Naive thymus-derived CD4-positive, alpha-beta T cell (primary cell): ENCODE data around the gene CLNK. TPM values are rescaled to one million over a fixed set of nuclear protein-coding genes. Genes with fewer than 3 reads are reported as not detected.

Experiments
- ATAC-seq: fragments of 150-1000 bp; cut with Tn5 transposase; 2 replicates; pipeline ENCODE4 v1.10.0; 2021; ENCODE audit warnings: mild to moderate bottlenecking, moderate library complexity
- CTCF ChIA-PET: fragments of 350-600 bp; sonication (Branson Sonifier 250); formaldehyde crosslinking; loops from one replicate; lab custom pipeline; 2021; ENCODE audit warnings: antibody characterized with exemption; lab: Charles Lee
- POLR2A ChIA-PET: fragments of 350-600 bp; sonication (Branson Sonifier 250); formaldehyde crosslinking; loops from one replicate; lab custom pipeline; 2021; ENCODE audit warnings: antibody characterized with exemption, inconsistent platforms; lab: Charles Lee
- DNase-seq, 9 donors: peaks; one replicate each; pipeline versions ENCODE4 v3.0.0 to v3.0.0-alpha.2; 2020 to 2022; ENCODE audit warnings: mixed read lengths in 1 of 9
- H3K27ac ChIP-seq: one replicate; pipeline ENCODE4 v1.7.0; 2013; ENCODE audit warnings: mild to moderate bottlenecking, low read depth, low read length, moderate library complexity
- H3K27me3 ChIP-seq, 2 donors: one replicate each; pipeline ENCODE4 v1.7.0; 2013; ENCODE audit warnings: low read length in 2 of 2, mild to moderate bottlenecking in 2 of 2, moderate library complexity in 2 of 2; ENCODE audit not compliant: control insufficient read depth in 2 of 2, insufficient read depth in 2 of 2
- H3K36me3 ChIP-seq, 3 experiments: 1 replicate in 2 of 3; 2 replicates in 1 of 3; pipeline ENCODE4 v1.7.0; 2013; ENCODE audit warnings: low read length in 3 of 3, mild to moderate bottlenecking in 3 of 3, moderate library complexity in 1 of 3; ENCODE audit not compliant: insufficient read depth in 3 of 3, control insufficient read depth in 2 of 3
- H3K4me1 ChIP-seq, 2 donors: one replicate each; pipeline ENCODE4 v1.7.0; 2013; ENCODE audit warnings: low read length in 2 of 2, mild to moderate bottlenecking in 2 of 2, moderate library complexity in 1 of 2; ENCODE audit not compliant: control insufficient read depth in 2 of 2, insufficient read depth in 2 of 2
- H3K4me3 ChIP-seq: 2 replicates; pipeline ENCODE4 v1.7.0; 2013; ENCODE audit warnings: mild to moderate bottlenecking, low read length
- H3K9me3 ChIP-seq, 3 experiments: 1 replicate in 2 of 3; 2 replicates in 1 of 3; pipeline ENCODE4 v1.7.0; 2013; ENCODE audit warnings: low read length in 3 of 3; ENCODE audit not compliant: control insufficient read depth in 2 of 3
- H3K27ac Mint-ChIP-seq, 9 donors: one replicate each; pipeline ENCODE4 v1.8.0; 2020 to 2022; ENCODE audit warnings: mixed read lengths in 9 of 9, mild to moderate bottlenecking in 8 of 9, moderate library complexity in 5 of 9, inconsistent platforms in 2 of 9
- H3K27me3 Mint-ChIP-seq, 5 donors: one replicate each; pipeline ENCODE4 v1.8.0; 2021 to 2022; ENCODE audit warnings: mixed read lengths in 5 of 5, mild to moderate bottlenecking in 1 of 5
- H3K36me3 Mint-ChIP-seq, 5 donors: one replicate each; pipeline ENCODE4 v1.8.0; 2020 to 2022; ENCODE audit warnings: mixed read lengths in 5 of 5, mild to moderate bottlenecking in 3 of 5, inconsistent platforms in 1 of 5
- H3K4me1 Mint-ChIP-seq, 7 donors: one replicate each; pipeline ENCODE4 v1.8.0; 2020 to 2022; ENCODE audit warnings: mixed read lengths in 7 of 7, mild to moderate bottlenecking in 3 of 7, inconsistent platforms in 1 of 7
- H3K4me3 Mint-ChIP-seq, 10 donors: one replicate each; pipeline ENCODE4 v1.8.0; 2020 to 2022; ENCODE audit warnings: mild to moderate bottlenecking in 10 of 10, mixed read lengths in 10 of 10, moderate library complexity in 6 of 10, inconsistent platforms in 2 of 10
- H3K9me3 Mint-ChIP-seq, 11 donors: one replicate each; pipeline ENCODE4 v1.8.0; 2020 to 2022; ENCODE audit warnings: mixed read lengths in 11 of 11, mild to moderate bottlenecking in 4 of 11, inconsistent platforms in 1 of 11, moderate library complexity in 1 of 11
- intact Hi-C, 2 donors: fragments of 100-400 bp; cut with micrococcal nuclease; formaldehyde crosslinking; loops; one replicate each; pipeline ENCODE4 v1.15.1; 2023
- polyA plus RNA-seq, 2 donors: library from polyadenylated mRNA; unstranded; fragments of 300-500 nt; fragmentation: Illumina TruSeq; gene quantifications; one replicate each; pipeline ENCODE4 v1.2.3, GENCODE V29; 2021
- total RNA-seq, 6 experiments: library from RNA in 5 of 6; stranded (reverse) in 5 of 6; gene quantifications; 1 replicate in 5 of 6; 2 replicates in 1 of 6; pipeline ENCODE4 v1.2.3 and lab custom pipeline; 2021 to 2026

Gene CLNK
- total and polyA plus RNA-seq, 7 experiments from 2014 or later = 0.13 to 0.66 (median 0.22) TPM; not detected in 4

DNA sequence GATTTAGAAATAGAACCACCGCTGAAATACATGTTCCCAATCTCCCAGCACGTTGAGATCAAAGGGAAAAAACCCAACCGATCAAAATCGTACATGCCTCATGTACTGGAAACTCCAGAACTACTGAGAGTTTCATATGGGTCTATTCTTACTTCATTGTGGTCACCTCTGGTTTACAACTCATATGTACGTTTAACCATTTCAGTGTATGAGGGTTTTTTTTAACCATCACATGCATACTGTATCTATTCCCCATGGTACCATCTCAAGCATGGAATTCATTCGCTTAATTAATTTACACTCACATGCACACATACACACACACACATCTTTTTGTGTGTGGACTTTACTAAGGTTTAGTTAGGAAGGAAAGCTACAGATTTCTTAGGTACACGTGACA is 46.0 kb upstream of the CLNK start:
- intact Hi-C loops = loop anchor here in 1 of 2 donors (5.0 kb wide), 1 partner anchor 73 kb away; no protein-coding TSS in a partner anchor
- Histone ChIP-seq H3K4me3 (no peak overlapping the region), H3K4me1 (no peaks in the 10 kb centered on the region), H3K27ac (no peak overlapping the region), H3K9me3 (no peaks in the 10 kb centered on the region), H3K36me3 (no peaks in the 10 kb centered on the region), H3K27me3 (no peaks in the 10 kb centered on the region)
- Mint-ChIP-seq H3K27ac (peak overlapping the region in 1 of 9 donors; percentile 64), H3K4me3 (peak overlapping the region in 1 of 10 donors; percentile 22), H3K27me3 (no peaks in the 10 kb centered on the region), H3K9me3 (peaks cover 0 to 10% (median 0%) of the 10 kb centered on the region in 11 donors), H3K4me1 (peaks cover 3 to 60% (median 8%) of the 10 kb centered on the region in 7 donors), H3K36me3 (peaks cover 0 to 9% (median 0%) of the 10 kb centered on the region in 5 donors)
- POLR2A ChIA-PET = no interaction called here
- ATAC-seq (no peak), DNase-seq (no peak)
- CTCF ChIA-PET = interaction anchor here (1.0 kb wide), 1 partner anchor 10 kb away, joined by 3 read pairs; no protein-coding TSS in a partner anchor

DNA sequence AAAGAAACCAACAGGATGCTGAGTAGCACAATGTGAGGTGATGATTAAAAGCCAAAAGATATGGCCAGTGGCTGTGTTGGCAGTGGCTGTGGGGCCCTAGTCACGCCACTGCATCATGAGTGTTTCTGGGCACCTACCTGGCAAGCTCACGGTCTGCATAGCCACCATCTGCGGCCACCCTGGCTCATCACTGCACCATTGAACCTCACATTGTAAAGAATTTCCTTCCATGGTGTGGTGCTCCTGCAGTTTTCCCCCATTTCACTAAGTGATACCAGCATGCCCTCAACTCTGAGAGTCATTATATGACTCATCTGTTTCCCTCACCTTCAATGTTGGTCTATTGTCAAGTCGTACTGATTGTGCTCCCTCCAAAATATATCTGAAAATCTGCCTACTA is 45.5 kb upstream of the CLNK start:
- intact Hi-C loops = loop anchor here in 1 of 2 donors (5.0 kb wide), 1 partner anchor 73 kb away; no protein-coding TSS in a partner anchor
- no peak for ATAC-seq
- peak overlapping the region in 1 of 9 donors; percentile 64 for H3K27ac Mint-ChIP-seq
- peak overlapping the region in 1 of 10 donors; percentile 22 for H3K4me3 Mint-ChIP-seq
- ChIA-PET CTCF (no interaction called here), POLR2A (no interaction called here)
- Histone ChIP-seq H3K4me3 (no peak overlapping the region), H3K27me3 (no peaks in the 10 kb centered on the region), H3K9me3 (no peaks in the 10 kb centered on the region), H3K27ac (no peak overlapping the region), H3K36me3 (no peaks in the 10 kb centered on the region), H3K4me1 (no peaks in the 10 kb centered on the region)
- peaks cover 0 to 10% (median 0%) of the 10 kb centered on the region in 11 donors for H3K9me3 Mint-ChIP-seq
- DNase-seq = no peak
- peaks cover 3 to 60% (median 8%) of the 10 kb centered on the region in 7 donors for H3K4me1 Mint-ChIP-seq
- H3K36me3 Mint-ChIP-seq = peaks cover 0 to 9% (median 0%) of the 10 kb centered on the region in 5 donors
- no peaks in the 10 kb centered on the region for H3K27me3 Mint-ChIP-seq

DNA sequence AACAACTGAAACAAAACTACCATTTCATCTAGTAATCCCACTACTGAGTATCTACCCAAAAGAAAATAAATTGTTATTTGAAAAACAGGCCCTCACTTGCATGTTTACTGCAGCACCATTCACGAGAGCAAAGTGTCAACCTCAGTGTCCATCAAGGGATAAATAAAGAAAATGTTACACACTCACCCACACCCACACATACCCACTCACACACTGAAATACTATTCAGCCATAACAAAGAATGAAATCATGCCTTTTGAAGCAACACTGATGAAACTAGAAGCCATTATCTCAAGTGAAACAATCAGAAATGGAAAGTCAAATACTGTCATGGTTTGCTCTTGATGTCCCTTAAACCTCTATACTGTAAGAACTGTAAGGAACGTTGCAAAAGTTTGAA is 44.8 kb upstream of the CLNK start:
- Mint-ChIP-seq H3K9me3 (peaks cover 0 to 10% (median 0%) of the 10 kb centered on the region in 11 donors), H3K4me3 (no peak overlapping the region), H3K27me3 (no peaks in the 10 kb centered on the region), H3K27ac (no peak overlapping the region), H3K36me3 (peaks cover 0 to 9% (median 0%) of the 10 kb centered on the region in 5 donors), H3K4me1 (peaks cover 3 to 53% (median 8%) of the 10 kb centered on the region in 7 donors)
- ATAC-seq = no peak
- Histone ChIP-seq H3K4me1 (no peaks in the 10 kb centered on the region), H3K27ac (no peak overlapping the region), H3K27me3 (no peaks in the 10 kb centered on the region), H3K9me3 (no peaks in the 10 kb centered on the region), H3K4me3 (no peak overlapping the region), H3K36me3 (no peaks in the 10 kb centered on the region)
- CTCF ChIA-PET = no interaction called here
- POLR2A ChIA-PET = no interaction called here
- intact Hi-C loops = no loop called here
- DNase-seq = no peak

DNA sequence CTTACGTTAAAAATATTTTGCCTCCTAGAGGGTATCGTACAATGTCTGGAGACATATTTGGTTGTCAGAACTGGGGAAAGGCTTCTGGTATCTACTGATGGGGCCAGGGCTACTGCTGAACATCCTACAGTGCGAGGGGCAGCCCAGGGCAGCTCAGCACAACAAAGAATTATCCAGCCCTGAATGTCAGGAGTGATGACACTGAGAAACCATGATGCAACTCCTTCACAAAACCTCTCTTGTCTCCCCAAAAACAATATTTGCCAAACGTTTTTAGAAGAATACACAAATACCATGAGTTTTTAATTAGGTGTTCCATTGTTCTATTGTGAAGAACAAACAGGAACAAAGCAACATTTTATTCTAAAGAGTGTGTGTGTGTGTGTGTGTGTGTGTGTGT is 43.4 kb upstream of the CLNK start:
- intact Hi-C loops = no loop called here
- ChIA-PET POLR2A (no interaction called here), CTCF (no interaction called here)
- Histone ChIP-seq H3K27ac (no peak overlapping the region), H3K27me3 (no peaks in the 10 kb centered on the region), H3K9me3 (no peaks in the 10 kb centered on the region), H3K4me1 (no peaks in the 10 kb centered on the region), H3K4me3 (no peak overlapping the region), H3K36me3 (no peaks in the 10 kb centered on the region)
- no peak overlapping the region for H3K4me3 Mint-ChIP-seq
- H3K4me1 Mint-ChIP-seq = peaks cover under 1 to 53% (median 4%) of the 10 kb centered on the region in 7 donors
- DNase-seq (no peak), ATAC-seq (no peak)
- peaks cover 0 to 7% (median 0%) of the 10 kb centered on the region in 5 donors for H3K36me3 Mint-ChIP-seq
- H3K27ac Mint-ChIP-seq = no peak overlapping the region
- peaks cover 0 to 9% (median 0%) of the 10 kb centered on the region in 11 donors for H3K9me3 Mint-ChIP-seq
- no peaks in the 10 kb centered on the region for H3K27me3 Mint-ChIP-seq

DNA sequence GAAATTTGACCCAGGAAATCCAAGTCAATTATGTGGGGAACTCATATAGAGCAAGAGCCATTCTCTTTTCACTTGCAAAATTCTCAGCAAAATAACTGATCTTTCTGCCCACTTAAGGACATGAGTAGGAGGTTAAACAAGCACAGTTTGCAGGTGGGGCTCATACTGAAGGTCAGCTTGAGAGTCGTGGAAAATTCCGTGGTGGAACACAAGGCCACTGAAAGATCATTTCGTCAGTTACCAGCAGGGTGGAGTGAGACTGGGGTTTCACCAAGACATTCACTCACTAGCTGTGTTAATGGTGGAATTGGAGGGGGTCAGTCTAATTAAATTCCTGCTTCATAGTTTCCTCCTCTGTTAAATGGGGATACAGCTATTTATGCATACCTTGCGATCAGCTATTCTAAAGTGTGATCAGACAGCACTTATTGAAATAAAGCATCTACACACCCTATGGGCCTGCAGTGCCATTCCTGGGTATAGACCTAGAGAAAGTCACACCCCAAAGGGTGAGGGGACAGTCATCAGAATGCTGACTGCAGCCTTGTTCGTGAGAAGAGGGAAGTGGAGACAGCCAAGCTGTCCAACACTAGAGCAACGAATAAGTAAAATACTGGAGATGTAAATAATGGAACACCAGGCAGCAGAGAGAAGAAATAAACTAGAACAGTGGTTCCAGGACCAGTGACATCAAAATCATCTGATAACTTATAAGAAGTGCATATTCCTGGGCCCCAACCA is 42.7 kb upstream of the CLNK start:
- CTCF ChIA-PET = no interaction called here
- no peaks in the 10 kb centered on the region for H3K27me3 Mint-ChIP-seq
- H3K27ac Mint-ChIP-seq = peak overlapping the region in 2 of 9 donors; percentile 11 to 66
- Histone ChIP-seq H3K27ac (no peak overlapping the region), H3K36me3 (no peaks in the 10 kb centered on the region), H3K9me3 (no peaks in the 10 kb centered on the region), H3K27me3 (no peaks in the 10 kb centered on the region), H3K4me1 (no peaks in the 10 kb centered on the region), H3K4me3 (no peak overlapping the region)
- no peak overlapping the region for H3K4me3 Mint-ChIP-seq
- no peak for ATAC-seq
- peaks cover 0 to 8% (median 0%) of the 10 kb centered on the region in 5 donors for H3K36me3 Mint-ChIP-seq
- intact Hi-C loops = no loop called here
- POLR2A ChIA-PET = no interaction called here
- no peak for DNase-seq
- H3K4me1 Mint-ChIP-seq = peaks cover 0 to 54% (median 3%) of the 10 kb centered on the region in 7 donors
- peaks cover 0 to 10% (median 0%) of the 10 kb centered on the region in 11 donors for H3K9me3 Mint-ChIP-seq

DNA sequence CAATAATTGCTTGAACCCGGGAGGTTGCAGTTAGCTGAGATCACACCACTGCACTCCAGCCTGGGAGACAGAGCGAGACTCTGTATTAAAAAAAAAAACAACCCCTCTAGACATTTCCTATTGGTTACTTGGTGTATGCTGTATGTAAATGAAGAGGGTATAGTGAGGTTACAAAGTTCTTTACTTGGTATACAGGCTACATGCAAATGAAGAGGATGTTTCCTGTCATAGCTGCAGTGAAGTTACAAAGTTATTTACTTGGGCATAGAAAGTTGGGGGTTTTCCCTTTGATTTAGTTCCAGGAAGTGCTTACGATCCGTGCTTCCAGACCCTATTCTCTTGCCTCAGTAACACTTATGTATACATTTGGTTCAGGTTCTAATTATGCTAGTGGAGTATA is 38.4 kb upstream of the CLNK start:
- no peaks in the 10 kb centered on the region for H3K9me3 ChIP-seq
- no peaks in the 10 kb centered on the region for H3K4me1 ChIP-seq
- H3K4me3 ChIP-seq = no peak overlapping the region
- Mint-ChIP-seq H3K9me3 (peaks cover 0 to 2% (median 0%) of the 10 kb centered on the region in 11 donors), H3K4me3 (peak overlapping the region in 1 of 10 donors; percentile 39), H3K27ac (peak overlapping the region in 1 of 9 donors; percentile 51), H3K27me3 (peaks cover 0 to 3% (median 2%) of the 10 kb centered on the region in 5 donors), H3K4me1 (peaks cover 0 to 39% (median 2%) of the 10 kb centered on the region in 7 donors), H3K36me3 (peaks cover 0 to 4% (median 0%) of the 10 kb centered on the region in 5 donors)
- no peaks in the 10 kb centered on the region for H3K27me3 ChIP-seq
- H3K36me3 ChIP-seq = no peaks in the 10 kb centered on the region
- ATAC-seq = peak; percentile 42
- no peak overlapping the region for H3K27ac ChIP-seq
- intact Hi-C loops = loop anchor here (1.0 to 5.0 kb wide), 5 partner anchors 9 to 606 kb away; partner anchors contain the start of gene WDR1 (in 1 of the 2)
- peak in 3 of 9 donors; percentile 6 to 24 (median 8) for DNase-seq
- ChIA-PET POLR2A (no interaction called here), CTCF (no interaction called here)
